Activated gamma-delta T cell treated with anti-CD3 and anti-CD28 coated beads, Interleukin-2, amount 50 U/mL, for 16 hours (primary cell): Measurements from ENCODE around the gene BCAR3.
"Not testable (repeated sequence)": the region's sequence is repeated elsewhere in the genome, so short reads cannot be mapped to it uniquely, and the experiment has no call there.

Experiments used
- DNase-seq: peaks from one replicate; pipeline ENCODE4 v3.0.0-alpha.2; 2020; ENCODE audit warnings: low read depth

The BCAR3 gene

DNA sequence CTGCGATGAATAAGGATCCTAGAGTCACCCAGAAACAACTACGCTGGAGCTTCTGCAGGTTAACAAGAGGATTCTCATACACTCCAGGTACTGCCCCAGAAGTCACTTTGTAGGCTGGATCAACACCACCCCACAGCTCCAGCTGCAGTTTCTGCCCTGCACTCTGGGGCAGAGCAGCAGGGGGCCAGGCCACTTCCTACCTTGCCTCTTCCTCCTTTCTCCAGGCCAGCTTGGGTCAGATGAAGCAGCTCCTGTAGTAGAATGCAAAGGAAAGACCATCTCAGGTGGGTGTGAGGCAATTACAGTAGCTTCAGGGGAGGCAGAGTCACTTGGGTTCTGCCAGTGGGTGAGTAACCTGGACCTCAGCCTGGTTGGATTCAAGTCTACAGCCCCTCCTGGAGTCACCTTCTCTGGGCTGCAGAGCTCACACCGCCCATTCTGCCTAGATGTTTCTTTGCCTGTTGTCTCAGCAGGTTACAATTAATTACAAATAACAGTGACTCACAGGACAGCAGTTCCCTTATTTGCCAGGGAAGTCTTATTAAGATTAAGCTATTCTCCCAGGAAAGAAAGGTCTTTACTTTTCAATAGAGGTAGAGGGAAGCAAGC lies 24.4 kb upstream of the BCAR3 start:
- no peak for DNase-seq

DNA sequence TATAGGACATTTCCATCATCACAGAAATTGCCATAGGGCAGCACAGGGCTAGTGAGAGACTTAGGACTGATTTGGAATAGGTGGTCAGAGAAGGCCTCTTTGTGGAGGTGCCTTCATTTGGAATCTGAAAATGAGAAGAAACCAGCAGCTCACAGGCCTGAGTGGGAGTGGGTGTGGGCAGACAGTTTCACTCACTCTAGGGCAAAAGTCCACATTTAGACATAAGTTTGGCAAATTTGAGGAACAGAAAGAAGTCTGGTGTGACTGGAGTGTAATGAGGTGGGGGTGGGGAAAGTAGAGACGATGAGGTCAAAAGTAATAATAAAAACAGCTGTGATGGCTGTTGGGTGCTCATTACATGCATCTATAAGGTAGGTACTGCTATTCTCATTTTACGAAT lies 22.4 kb upstream of the BCAR3 start:
- no peak for DNase-seq

DNA sequence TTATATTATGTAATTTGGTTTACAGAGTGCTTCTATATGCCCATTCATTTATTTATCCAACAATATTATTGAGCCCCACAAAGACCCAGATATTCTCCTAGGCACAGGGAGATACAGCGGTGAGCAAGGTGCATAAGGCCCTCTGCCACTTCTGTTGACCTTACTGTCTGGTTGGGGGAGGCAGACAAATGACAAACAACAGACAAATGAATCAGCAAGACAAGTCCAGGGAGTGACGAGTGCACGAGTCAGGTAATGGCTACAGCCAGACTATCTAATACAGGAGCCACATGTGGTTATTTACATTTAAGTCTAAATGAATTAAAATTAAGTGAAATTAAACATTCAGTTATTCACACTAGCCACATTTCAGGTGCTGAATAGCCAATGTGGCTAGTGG lies 22.0 kb upstream of the BCAR3 start:
- no peak for DNase-seq

DNA sequence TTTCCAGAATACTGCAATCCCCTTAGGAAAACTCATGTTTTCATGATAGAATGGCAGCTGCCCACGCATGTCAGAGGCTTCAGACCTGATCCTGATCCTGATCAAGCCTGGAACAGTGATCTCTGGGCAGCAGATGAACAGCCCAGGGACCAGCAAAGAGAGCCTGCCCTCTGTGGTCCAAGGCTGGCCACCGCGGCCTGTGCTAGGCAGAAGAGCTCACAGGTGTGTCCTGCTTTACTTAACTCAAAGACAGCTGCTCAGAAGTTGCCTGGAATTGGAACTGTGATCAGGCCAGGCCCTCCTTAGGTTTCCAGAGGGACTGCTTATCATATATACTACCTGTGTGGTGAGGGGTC lies 21.2 kb upstream of the BCAR3 start:
- no peak for DNase-seq

- DNase-seq, result no peak
Measured at GRCh38 chr1:93702111-93702827, 20.6 kb upstream of the BCAR3 start.

DNA sequence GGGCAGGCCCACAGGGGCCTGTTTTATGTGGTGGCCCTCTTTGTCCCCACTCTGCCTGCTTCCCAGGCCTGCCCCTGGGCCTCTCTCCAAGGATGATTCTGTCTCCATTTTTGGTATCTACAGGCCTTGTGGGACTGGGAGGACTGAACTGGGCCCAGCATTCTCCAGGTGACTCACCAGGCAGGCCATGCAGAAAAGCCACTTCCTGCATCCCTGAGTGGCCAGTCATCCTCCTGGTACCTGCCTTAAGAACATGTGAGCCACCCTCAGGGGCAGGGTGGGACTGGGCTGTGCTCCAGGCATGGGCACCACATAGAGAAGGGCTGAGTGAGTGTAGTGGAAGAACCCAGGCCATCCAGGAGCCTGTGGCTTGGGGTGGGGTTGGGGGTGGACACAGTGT lies 20.0 kb upstream of the BCAR3 start:
- no peak for DNase-seq

DNA sequence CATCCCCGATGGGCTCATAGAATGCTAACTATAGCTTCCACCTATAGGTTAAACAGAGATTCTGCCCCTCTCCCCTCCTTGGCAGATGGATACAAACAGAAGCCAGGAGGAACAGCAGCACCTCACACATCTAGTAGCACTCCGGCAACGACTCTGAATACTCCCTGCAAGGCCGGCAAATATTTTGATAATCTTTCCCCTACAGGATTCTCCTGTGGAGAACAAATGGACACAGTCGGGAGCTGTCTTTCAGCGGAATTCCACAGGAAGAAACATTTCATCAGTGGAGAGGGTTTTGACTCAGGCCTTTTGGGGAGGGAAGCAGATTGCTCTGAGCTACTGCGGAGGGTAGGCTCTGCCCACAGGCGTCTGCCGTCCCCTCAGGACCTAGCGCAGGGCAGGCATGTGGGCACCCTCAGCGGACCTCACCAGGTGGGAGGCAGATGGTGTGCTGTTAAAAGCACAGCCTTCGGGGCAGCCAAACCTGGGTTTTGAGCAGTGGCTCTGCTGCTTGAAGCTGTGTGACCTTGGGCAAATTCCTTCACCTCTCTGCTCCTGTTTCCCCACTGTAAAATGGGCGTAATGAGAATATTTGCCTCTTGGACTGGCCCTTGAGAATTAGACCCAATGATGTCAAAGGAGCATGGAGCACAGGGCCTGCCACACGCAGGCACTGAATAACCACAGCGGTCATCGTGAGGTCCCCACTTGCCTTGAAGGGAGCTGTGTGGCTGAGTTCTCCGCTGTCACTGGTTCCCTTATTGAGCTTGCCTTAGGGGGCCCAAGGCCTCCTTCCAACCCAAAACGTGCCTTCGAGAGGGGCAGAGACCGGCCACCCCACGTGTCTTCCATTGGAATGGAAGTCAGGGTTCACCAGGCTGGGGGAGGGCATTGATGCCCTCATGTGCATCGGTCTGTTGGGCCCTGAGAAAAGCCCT lies 19.2 kb upstream of the BCAR3 start:
- no peak for DNase-seq

- no peak for DNase-seq
Measured at GRCh38 chr1:93699503-93700168, 18.0 kb upstream of the BCAR3 start.

DNA sequence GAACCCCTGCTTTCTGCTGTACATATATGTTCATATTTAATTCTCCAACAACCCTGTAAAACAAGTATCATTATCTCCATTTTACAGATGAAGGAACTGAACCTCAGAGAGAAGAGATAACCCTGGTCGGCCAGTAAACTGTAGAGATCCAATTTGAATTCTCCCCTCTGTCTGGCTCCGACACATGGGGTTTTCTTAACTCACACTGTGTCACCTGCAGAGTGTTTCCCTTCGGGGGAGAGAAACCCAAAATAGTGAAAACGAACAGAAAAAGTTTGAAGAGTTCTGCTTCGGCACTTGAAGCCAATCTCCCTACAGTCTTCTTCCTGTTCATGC lies 17.4 kb upstream of the BCAR3 start:
- DNase-seq, result no peak

- DNase-seq, result no peak
Measured at GRCh38 chr1:93698329-93699048, 16.9 kb upstream of the BCAR3 start.

- not testable (repeated sequence) for DNase-seq
Measured at GRCh38 chr1:93697566-93697965, 15.9 kb upstream of the BCAR3 start.

DNA sequence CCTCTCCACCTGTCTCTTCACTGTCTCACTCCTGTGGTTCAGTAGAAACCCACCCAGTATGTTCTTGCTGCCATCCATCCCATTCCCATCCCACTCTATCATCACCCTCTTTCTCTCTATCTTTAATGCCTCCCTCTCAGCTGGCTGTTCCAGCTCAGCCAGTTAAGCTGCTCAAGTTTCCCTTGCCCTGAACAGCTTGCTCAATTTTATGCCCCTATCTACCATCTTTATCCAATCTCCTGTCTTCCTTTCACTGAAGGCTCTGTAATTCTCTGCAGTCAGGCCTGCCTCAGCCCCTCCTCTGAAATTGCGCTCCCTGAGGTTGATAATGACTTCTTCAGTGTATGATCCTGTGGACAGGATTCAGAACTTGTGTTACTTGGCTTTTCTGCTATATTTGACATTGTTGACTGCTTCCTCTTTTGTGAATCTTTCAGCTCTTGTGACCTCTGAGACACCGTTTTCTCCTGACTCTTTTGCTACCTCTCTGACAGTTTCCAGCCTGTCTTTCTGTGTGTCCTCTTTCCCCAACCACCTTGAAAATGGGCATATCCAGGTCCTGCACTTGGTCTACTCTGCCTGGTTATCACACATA lies 13.9 kb upstream of the BCAR3 start:
- DNase-seq, result no peak

DNA sequence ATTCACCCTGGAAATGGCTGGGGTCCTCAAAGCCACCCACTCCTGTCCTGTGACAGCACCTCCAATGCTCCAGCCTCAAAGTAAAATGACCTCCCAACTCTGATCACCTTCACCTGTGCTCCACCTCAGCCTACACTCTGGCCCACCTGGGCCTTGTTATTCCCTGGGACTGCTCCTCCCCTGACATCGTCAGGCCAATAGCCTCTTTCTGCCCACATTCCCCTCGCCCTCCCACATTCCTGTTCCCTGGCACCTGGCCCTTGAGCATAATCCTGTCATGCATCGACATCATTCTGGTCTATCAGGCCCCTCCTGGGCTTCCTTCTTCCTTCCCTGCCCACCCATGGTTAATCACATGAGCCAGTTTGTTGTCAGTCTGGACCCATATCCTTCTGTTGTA lies 13.2 kb upstream of the BCAR3 start:
- no peak for DNase-seq

- DNase-seq, result no peak
Measured at GRCh38 chr1:93694039-93694438, 12.4 kb upstream of the BCAR3 start.

- DNase-seq, result no peak
Measured at GRCh38 chr1:93692983-93693591, 11.4 kb upstream of the BCAR3 start.

- no peak for DNase-seq
Measured at GRCh38 chr1:93692451-93692861, 10.8 kb upstream of the BCAR3 start.

DNA sequence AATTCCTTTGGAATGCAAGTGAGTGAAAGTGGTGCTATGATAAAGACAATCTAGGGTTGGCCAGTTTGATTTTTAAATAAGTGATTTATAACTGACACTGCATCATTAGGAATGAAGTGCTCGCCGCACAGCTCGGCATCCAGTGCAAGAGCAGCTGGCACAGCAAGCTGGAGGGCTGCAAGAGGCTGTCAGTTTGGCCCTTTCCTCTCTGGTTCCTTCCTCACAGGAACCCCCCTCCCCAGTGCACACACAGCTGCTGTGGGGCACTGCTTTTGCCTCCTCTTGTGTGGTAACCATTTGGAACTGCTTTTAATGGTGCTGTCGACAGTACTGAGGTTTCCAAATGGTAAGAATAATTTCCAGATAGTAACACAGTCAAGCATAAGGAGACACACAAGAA lies 10.4 kb upstream of the BCAR3 start:
- DNase-seq, result no peak

- DNase-seq, result no peak
Measured at GRCh38 chr1:93690921-93691789, 9.5 kb upstream of the BCAR3 start.

- DNase-seq, result no peak
Measured at GRCh38 chr1:93690341-93690740, 8.7 kb upstream of the BCAR3 start.
